ENCODE measurements around the gene HDAC11.
"Not testable (repeated sequence)": the region's sequence is repeated elsewhere in the genome, so short reads cannot be mapped to it uniquely, and the experiment has no call there.

Gene HDAC11

GRCh38 chr3:13508496-13508895, 28.4 kb downstream of the HDAC11 start:
- no peak for DNase-seq

GRCh38 chr3:13509059-13509815, 29.1 kb downstream of the HDAC11 start:
- no peak for DNase-seq

DNA sequence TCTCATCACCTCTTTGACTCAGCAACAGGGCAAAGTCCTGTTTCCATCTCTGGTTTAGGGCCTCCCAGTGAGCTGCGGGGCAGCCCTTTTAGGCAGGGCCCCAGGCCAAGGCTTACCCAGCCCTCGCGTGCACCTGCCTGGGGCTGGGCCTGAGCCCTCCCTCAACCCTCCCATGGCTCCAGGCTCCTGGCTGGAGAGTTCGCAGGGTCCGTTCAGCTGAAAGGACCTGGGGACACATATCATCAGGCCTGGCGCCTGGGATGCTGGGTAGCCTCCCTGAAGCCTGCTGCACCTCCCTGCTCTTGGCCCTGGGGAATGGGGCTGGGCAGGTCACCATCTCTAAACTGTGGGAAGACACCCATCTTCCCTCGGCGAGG, 29.7 kb downstream of the HDAC11 start:
- no peak for DNase-seq

- no peak for DNase-seq
Observed at GRCh38 chr3:13512451-13512850, 32.3 kb downstream of the HDAC11 start.

DNA sequence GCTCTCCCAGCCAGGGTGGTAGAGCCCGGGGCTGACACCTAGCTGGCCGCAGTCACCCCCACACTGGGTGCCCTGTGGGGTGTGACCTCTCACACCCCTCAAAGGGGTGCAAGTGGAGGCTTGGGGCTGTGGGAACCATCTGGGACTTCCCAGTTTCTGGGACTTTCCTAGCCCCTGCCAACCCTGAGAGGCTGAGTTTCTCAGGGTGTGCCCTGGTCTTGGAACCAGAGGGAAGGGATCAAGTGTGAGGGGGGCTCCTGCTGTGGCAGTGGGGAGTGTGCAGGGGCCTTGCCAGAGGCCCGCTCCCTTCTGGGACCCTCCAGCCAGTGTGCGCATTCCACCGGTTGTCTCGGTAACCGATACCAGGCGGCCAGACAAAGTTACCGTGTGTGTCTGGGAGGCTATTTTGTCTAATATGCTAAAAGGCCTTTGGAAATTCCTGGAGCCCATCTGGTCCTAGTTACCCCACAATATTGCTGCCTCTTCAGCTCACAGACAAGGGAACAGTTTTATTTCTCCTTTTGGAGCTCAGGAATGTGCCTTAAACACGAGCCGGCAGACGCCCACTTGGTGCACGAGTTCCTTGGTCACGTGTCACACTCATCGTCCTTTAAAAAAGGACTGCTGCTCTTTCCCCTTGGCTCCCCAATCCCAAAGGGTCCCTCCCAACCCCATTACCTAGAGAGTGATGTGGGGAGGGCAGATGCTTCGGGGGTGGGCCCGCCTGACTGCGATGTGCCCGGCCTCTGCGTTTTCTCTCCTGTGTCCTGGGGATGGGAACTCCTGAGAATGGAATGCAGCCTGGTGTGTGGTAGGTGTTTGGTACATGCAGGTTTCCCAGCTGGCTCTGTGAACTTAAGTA, 33.2 kb downstream of the HDAC11 start:
- no peak for DNase-seq

DNA sequence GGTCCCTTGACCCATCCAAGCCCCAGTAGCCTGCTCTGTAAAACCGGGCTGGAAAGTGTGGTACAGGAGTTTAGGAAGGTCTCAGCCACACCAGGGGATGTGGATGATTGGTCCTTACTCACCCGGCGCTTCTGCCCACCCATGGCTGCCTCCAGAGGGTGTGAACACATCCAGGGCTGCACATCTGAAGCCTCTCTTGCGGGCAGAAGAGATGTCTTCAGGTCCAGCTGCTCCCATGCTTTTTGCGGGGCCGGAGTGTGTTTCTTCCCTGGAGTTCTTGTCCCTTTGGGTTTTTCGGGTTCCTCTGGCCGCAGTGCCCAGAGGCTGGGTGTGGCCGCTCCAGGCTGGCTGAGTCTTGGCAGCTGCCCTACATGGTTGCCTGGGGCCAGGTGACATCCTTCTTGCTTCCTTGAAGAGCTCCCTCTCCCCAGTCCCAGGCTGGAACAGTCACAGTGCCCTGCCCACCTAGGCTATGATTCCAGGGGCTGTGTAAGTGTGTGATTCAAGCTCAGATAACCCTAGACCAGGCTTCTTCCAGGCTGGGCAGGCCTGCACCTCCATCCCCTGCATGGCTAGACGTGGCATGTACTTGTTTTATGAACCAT, 33.9 kb downstream of the HDAC11 start:
- no peak for DNase-seq

DNA sequence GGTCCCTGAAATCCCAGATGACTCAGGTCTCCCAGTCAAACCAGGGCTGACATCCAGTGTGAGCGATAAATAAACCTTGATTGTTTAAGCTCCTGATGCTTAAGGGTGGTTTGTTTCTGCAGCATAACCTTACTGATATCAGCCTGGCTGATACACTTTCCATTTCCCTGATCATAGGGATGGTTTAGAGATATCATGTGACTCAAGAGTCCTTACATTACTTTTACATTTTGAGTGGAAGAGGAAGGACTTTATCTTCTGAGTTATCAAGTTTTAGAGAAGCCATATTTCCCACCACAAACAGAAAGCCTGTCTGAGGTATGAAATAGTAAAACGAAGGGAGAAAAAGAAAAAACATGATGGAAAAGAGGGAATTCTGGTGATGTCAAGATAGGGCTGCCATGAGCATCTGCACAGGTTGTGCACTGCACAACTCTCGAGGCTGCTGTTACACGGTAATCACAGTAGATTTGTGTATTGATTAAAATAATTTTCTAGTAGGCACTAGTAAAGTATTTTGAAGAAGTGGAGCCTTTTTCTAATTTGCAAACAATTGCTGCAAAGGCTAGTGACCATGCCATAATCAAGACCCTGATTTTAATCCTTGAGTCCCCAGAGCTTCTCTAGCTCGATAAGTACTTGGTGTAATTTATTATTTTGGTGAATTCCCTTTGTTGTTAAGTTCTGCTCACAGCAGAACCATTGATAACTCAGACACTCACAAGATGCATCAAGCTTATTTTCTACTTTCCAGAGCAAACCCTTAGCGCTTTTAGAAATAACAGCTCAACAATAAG, 34.7 kb downstream of the HDAC11 start:
- DNase-seq = no peak

- DNase-seq = no peak
Observed at GRCh38 chr3:13515786-13516759, 36.0 kb downstream of the HDAC11 start.

DNA sequence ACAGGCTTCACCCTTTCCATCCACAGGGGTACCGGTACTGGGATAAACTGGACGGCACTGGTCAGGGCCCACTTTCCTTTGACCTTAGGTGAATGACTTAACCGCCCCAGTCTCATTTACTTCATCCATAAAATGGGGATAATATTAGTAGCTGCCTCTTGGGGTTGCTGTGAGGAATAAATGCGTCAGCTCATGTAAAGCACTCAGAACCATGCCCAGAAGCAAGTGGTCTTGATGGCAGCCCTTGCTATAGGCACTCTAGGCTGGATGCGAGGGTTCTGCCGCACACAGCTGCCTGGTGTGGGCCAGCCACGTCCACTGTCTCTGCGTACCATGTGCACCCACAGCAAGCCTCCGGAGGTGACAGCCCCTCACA, 36.6 kb downstream of the HDAC11 start:
- DNase-seq = no peak

DNA sequence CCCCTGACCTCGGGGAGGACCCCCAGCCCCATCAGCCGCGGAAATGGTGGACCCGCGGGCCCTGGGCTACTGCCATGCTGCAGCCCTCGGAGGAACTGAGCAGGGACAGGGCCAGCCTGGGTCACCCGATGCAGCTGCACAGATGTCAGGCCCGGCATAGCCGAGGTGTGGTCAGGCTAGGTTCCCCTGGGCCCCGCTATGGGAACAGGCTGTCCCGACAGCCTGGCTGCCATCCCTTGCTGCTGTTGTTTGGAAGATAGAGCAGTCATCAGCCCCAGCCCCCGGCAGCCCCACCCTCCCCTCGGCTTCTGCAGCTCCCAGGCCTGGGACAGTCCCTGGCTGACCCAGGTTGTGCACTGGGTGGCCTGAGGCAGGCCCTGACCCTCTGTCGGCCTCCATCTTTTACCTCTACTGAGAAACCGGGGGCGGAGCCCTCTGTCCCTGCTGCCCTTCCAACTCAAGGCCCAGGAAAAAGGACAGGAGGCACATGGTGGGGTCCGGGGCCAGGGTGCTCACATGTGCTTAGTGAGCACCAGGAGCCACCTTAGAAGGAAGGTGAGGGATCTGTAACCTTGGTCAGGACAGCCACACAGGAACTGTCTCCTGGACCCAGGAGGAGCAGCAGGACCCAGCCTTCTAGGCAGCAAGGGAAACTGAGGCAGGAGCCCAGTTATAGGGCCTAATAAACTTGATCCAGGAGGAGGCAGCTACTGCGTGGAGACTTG, 37.3 kb downstream of the HDAC11 start:
- DNase-seq = no peak

DNA sequence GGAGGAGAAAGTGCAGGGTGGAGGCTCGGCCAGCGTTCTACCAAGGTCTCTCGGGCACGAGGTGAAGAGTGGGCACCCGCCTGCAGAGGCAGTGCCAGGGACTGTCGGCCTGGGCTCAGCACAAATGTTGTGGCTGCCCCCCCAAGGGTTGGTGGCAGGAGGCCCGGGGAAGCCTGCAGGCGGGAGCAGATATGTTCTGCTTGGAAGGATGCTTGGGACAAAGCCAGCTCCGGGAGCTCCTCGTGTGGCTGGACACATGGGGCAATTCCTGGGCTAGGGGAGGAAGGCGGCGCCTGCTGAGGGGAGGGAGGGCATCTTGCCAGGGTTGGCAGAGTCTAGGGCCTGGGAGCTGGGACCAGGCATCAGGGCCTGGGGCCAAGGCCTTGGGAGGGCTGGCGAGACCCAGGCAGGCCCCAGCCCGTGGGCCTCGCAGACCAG, 38.4 kb downstream of the HDAC11 start:
- no peak for DNase-seq

- no peak for DNase-seq
Observed at GRCh38 chr3:13519006-13519791, 39.1 kb downstream of the HDAC11 start.

DNA sequence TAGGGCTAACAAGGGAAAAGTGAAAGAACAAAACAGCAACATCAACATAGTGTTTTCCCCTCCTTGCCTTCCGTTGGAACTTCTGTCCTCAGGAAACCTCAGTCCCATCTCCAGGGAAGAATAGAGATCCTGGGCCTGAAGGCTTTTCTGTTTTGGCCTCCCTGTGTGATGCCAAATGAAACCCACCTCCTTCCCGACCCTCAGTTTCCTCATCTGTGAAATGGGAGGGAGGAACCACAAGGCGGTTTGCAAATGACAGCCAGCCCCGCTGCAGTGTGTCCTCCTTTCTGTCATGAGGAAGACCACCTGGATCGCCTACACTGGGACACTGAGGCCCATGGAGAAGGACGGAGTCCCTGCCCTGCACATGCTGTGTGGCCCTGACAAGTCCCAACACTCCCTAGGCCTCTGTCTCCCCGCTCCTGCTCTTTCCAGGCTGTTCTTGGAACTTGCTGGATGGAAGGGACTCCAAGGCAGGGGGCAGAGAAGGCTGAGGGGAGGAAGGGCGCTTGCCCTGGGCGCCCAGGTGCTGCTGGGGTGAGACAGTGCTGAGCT, 40.3 kb downstream of the HDAC11 start:
- DNase-seq = no peak

DNA sequence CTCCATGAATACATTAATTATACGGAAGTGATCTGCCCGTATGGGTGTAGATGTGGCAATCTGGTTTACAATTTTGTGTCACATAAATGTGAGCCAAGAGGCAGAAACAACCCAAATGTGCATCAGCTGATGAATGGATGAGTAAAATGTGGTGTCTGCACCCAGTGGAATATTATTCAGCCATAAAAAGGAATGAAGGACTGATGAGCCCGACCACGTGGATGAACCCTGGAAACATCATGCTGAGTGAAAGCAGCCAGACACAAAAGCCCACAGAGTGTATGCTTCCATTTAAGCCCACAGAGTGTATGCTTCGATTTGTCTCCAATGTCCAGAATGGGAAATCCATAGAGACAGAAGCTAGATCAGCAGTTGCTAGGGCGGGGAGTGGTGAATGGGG, 41.2 kb downstream of the HDAC11 start:
- DNase-seq = no peak

DNA sequence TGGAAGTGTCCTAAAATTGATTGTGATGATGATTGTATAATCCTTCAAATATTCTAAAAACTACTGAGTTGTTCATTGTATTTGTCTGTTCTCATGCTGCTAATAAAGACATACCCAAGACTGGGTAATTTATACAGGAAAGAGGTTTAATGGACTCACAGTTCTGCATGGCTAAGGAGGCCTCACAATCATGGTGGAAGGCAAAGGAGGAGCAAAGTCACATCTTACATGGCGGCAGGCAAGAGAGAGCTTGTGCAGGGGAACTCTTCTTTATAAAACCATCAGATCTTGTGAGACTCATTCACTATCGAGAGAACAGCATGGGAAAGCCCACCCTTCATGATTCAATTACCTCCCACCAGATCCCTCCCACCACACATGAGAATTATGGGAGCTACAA, 41.6 kb downstream of the HDAC11 start:
- DNase-seq = not testable (repeated sequence)

DNA sequence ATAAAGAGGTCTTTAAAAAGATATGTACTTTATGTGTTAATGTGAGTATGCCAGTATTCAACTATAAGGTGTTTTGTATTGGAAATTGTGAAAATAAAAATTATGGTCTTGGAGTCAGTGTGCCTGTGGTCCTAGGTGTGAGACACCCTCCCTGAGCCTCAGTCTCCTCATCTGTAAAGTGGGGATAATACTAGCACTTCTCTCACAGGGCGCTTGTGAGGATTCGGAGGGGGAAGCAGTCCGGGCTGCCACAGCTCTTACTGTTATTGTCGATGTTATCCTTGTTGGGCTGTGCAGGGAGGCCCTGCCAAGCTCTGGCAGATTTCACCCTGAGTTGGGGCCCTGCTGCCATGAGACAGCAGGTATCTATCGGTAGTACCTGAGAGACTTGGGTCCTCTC, 42.1 kb downstream of the HDAC11 start:
- DNase-seq = no peak

GRCh38 chr3:13524979-13525669, 45.0 kb downstream of the HDAC11 start:
- DNase-seq = no peak

- DNase-seq = no peak
Observed at GRCh38 chr3:13525827-13526625, 45.9 kb downstream of the HDAC11 start.

- no peak for DNase-seq
Observed at GRCh38 chr3:13526626-13526949, 46.5 kb downstream of the HDAC11 start.
